H1 (cell line): ENCODE results near the gene RBM19. TPM values are rescaled to one million over a fixed set of nuclear protein-coding genes. Genes with fewer than 3 reads are reported as not detected.

Experiments used
- RNF2 ChIP-seq: fragments of 200-900, 300-1000 bp; sonication (generic); IDR thresholded peaks from 2 replicates; pipeline ENCODE4 v1.7.1; 2016; ENCODE audit warnings: borderline replicate concordance, low read depth, mild to moderate bottlenecking, antibody characterized with exemption, low read length; ENCODE audit not compliant: poor library complexity, severe bottlenecking; ENCODE audit errors: missing control alignments
- polyA plus RNA-seq, 7 experiments: library from polyadenylated mRNA; depleted of rRNA in 3 of 7; stranded (reverse) in 5 of 7; unstranded in 2 of 7; fragments of >200 nt in 5 of 7; fragments of 200-250 nt in 2 of 7; gene quantifications; 1 replicate in 5 of 7; 2 replicates in 1 of 7; 4 replicates in 1 of 7; pipeline versions ENCODE4 v1.2.1 to v1.2.3, GENCODE V29; 2011 to 2013; ENCODE audit warnings: missing spikeins in 2 of 7, mixed read lengths in 2 of 7
- total RNA-seq: library from RNA; stranded (reverse); fragmentation: NEBNext Ultra II Directional; extraction: Animal tissue kit (Norgen Biotek cat#: 25700); gene quantifications from 2 replicates; pipeline ENCODE4 v1.2.1, GENCODE V29; 2021
- TF ChIP-seq, protein P1 (sequence below): fragments of 300-600 bp; sonication (generic); IDR thresholded peaks from 2 replicates; pipeline ENCODE4 v1.7.1; 2012; ENCODE audit warnings: low read length, moderate library complexity, mild to moderate bottlenecking, inconsistent platforms; ENCODE audit not compliant: insufficient replicate concordance

The RBM19 gene
- total and polyA plus RNA-seq, 2 of the 8 experiments (the other 6 are each of a cell fraction or from before 2014, with no cell fraction given) = 23.4 to 61.9 TPM

GRCh38 chr12:113880988-113881962 lies 84.8 kb downstream of the RBM19 start (continued):
- TF ChIP-seq, protein P1, sequence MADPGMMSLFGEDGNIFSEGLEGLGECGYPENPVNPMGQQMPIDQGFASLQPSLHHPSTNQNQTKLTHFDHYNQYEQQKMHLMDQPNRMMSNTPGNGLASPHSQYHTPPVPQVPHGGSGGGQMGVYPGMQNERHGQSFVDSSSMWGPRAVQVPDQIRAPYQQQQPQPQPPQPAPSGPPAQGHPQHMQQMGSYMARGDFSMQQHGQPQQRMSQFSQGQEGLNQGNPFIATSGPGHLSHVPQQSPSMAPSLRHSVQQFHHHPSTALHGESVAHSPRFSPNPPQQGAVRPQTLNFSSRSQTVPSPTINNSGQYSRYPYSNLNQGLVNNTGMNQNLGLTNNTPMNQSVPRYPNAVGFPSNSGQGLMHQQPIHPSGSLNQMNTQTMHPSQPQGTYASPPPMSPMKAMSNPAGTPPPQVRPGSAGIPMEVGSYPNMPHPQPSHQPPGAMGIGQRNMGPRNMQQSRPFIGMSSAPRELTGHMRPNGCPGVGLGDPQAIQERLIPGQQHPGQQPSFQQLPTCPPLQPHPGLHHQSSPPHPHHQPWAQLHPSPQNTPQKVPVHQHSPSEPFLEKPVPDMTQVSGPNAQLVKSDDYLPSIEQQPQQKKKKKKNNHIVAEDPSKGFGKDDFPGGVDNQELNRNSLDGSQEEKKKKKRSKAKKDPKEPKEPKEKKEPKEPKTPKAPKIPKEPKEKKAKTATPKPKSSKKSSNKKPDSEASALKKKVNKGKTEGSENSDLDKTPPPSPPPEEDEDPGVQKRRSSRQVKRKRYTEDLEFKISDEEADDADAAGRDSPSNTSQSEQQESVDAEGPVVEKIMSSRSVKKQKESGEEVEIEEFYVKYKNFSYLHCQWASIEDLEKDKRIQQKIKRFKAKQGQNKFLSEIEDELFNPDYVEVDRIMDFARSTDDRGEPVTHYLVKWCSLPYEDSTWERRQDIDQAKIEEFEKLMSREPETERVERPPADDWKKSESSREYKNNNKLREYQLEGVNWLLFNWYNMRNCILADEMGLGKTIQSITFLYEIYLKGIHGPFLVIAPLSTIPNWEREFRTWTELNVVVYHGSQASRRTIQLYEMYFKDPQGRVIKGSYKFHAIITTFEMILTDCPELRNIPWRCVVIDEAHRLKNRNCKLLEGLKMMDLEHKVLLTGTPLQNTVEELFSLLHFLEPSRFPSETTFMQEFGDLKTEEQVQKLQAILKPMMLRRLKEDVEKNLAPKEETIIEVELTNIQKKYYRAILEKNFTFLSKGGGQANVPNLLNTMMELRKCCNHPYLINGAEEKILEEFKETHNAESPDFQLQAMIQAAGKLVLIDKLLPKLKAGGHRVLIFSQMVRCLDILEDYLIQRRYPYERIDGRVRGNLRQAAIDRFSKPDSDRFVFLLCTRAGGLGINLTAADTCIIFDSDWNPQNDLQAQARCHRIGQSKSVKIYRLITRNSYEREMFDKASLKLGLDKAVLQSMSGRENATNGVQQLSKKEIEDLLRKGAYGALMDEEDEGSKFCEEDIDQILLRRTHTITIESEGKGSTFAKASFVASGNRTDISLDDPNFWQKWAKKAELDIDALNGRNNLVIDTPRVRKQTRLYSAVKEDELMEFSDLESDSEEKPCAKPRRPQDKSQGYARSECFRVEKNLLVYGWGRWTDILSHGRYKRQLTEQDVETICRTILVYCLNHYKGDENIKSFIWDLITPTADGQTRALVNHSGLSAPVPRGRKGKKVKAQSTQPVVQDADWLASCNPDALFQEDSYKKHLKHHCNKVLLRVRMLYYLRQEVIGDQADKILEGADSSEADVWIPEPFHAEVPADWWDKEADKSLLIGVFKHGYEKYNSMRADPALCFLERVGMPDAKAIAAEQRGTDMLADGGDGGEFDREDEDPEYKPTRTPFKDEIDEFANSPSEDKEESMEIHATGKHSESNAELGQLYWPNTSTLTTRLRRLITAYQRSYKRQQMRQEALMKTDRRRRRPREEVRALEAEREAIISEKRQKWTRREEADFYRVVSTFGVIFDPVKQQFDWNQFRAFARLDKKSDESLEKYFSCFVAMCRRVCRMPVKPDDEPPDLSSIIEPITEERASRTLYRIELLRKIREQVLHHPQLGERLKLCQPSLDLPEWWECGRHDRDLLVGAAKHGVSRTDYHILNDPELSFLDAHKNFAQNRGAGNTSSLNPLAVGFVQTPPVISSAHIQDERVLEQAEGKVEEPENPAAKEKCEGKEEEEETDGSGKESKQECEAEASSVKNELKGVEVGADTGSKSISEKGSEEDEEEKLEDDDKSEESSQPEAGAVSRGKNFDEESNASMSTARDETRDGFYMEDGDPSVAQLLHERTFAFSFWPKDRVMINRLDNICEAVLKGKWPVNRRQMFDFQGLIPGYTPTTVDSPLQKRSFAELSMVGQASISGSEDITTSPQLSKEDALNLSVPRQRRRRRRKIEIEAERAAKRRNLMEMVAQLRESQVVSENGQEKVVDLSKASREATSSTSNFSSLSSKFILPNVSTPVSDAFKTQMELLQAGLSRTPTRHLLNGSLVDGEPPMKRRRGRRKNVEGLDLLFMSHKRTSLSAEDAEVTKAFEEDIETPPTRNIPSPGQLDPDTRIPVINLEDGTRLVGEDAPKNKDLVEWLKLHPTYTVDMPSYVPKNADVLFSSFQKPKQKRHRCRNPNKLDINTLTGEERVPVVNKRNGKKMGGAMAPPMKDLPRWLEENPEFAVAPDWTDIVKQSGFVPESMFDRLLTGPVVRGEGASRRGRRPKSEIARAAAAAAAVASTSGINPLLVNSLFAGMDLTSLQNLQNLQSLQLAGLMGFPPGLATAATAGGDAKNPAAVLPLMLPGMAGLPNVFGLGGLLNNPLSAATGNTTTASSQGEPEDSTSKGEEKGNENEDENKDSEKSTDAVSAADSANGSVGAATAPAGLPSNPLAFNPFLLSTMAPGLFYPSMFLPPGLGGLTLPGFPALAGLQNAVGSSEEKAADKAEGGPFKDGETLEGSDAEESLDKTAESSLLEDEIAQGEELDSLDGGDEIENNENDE = no peak
- TF ChIP-seq RNF2 = no peak
